Testis (tissue), 3 donors: Measurements from ENCODE around the gene ZNF516. TPM values are rescaled to one million over a fixed set of nuclear protein-coding genes. Genes with fewer than 3 reads are reported as not detected.
A peak's percentile ranks its signal among the peaks of the same experiment; 100 is the strongest.

Source experiments
- DNase-seq: peaks from one replicate; pipeline ENCODE4 v3.0.0-alpha.2; 2019
- H3K27ac ChIP-seq, 2 donors: fragments of 200-600 bp; sonication (generic); one replicate each; pipeline ENCODE4 v1.5.1; 2019
- H3K27me3 ChIP-seq: fragments of 200-600 bp; sonication (generic); one replicate; pipeline ENCODE4 v1.5.1; 2019
- H3K36me3 ChIP-seq: fragments of 200-600 bp; sonication (generic); one replicate; pipeline ENCODE4 v1.5.1; 2017; ENCODE audit warnings: low read depth; ENCODE audit errors: missing control alignments
- H3K4me1 ChIP-seq: fragments of 200-600 bp; sonication (generic); one replicate; pipeline ENCODE4 v1.5.1; 2019
- H3K4me3 ChIP-seq, 2 donors: fragments of 200-600 bp; sonication (generic); one replicate each; pipeline ENCODE4 v1.5.1; 2017 to 2019
- H3K9me3 ChIP-seq: fragments of 200-600 bp; sonication (generic); one replicate; pipeline ENCODE4 v1.5.1; 2017
- POLR2A ChIP-seq: fragments of 450-650 bp; IDR thresholded peaks from one replicate; pipeline ENCODE4 v1.6.1; 2017; ENCODE audit warnings: antibody characterized with exemption, mild to moderate bottlenecking, moderate library complexity
- WGBS, 2 donors: methylation state at CpG; one replicate each; pipeline ENCODE4 v1.1.5; 2018; 5-methylcytosine and 5-hydroxymethylcytosine counted together
- intact Hi-C: fragments of 100-400 bp; cut with DNase I; formaldehyde crosslinking; loops from one replicate; pipeline ENCODE4 v1.15.1; 2023; ENCODE audit warnings: low total_unique reads
- polyA plus RNA-seq: library from polyadenylated mRNA; stranded (reverse); fragments of 350-450 nt; fragmentation: Illumina TruSeq; extraction: RNeasy Lipid Tissue Mini Kit (QIAGEN cat#74804); gene quantifications from one replicate; pipeline ENCODE4 v1.2.3, GENCODE V29; 2014; ENCODE audit warnings: low read depth, low replicate concordance; ENCODE audit not compliant: insufficient read depth
- total RNA-seq, 2 donors: library from RNA; depleted of rRNA; stranded (reverse); fragments of >200 nt; gene quantifications; one replicate each; pipeline ENCODE4 v1.2.3, GENCODE V29; 2016
- TF ChIP-seq, protein P1 (sequence below), 3 experiments: fragments of 450-650 bp in 2 of 3; fragments of 200-600 bp in 1 of 3; sonication (generic) in 1 of 3; IDR thresholded peaks; one replicate each; pipeline ENCODE4 v1.5.1; 2016 to 2019; ENCODE audit warnings: antibody characterized with exemption in 3 of 3, mild to moderate bottlenecking in 2 of 3, moderate library complexity in 1 of 3

The ZNF516 gene
- total and polyA plus RNA-seq, 3 donors from 2014 or later: 79.0 to 212 (median 189) TPM

- TF ChIP-seq, protein P1, sequence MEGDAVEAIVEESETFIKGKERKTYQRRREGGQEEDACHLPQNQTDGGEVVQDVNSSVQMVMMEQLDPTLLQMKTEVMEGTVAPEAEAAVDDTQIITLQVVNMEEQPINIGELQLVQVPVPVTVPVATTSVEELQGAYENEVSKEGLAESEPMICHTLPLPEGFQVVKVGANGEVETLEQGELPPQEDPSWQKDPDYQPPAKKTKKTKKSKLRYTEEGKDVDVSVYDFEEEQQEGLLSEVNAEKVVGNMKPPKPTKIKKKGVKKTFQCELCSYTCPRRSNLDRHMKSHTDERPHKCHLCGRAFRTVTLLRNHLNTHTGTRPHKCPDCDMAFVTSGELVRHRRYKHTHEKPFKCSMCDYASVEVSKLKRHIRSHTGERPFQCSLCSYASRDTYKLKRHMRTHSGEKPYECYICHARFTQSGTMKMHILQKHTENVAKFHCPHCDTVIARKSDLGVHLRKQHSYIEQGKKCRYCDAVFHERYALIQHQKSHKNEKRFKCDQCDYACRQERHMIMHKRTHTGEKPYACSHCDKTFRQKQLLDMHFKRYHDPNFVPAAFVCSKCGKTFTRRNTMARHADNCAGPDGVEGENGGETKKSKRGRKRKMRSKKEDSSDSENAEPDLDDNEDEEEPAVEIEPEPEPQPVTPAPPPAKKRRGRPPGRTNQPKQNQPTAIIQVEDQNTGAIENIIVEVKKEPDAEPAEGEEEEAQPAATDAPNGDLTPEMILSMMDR (IDR thresholded peaks at IDR 0.05): no peak
- TF ChIP-seq POLR2A: no peak
- Histone ChIP-seq H3K9me3 (no peaks in the 10 kb centered on the region), H3K4me1 (peaks cover 53% of the 10 kb centered on the region), H3K36me3 (no peaks in the 10 kb centered on the region), H3K4me3 (no peak overlapping the region), H3K27ac (peak overlapping the region in 1 of 2 donors; percentile 29), H3K27me3 (no peaks in the 10 kb centered on the region)
- DNase-seq: no peak
- whole genome bisulfite sequencing, 2 donors: 94% methylated on average over 27 of the region's 27 CpGs
- intact Hi-C loops: no loop called here
Measured at GRCh38 chr18:76461692-76462325, 33.2 kb downstream of the ZNF516 start.

- Histone ChIP-seq H3K27ac (peak overlapping the region in 1 of 2 donors; percentile 26), H3K9me3 (no peaks in the 10 kb centered on the region), H3K27me3 (no peaks in the 10 kb centered on the region), H3K4me3 (no peak overlapping the region), H3K4me1 (peaks cover 53% of the 10 kb centered on the region), H3K36me3 (no peaks in the 10 kb centered on the region)
- no peak for DNase-seq
- 88 to 91% methylated on average over 8 of the region's 8 CpGs for WGBS, 2 donors
- TF ChIP-seq, protein P1 (IDR thresholded peaks at IDR 0.05): no peak
- no peak for TF ChIP-seq POLR2A
- intact Hi-C loops: no loop called here
Measured at GRCh38 chr18:76461148-76461547, 33.9 kb downstream of the ZNF516 start.

- H3K4me3 ChIP-seq: no peak overlapping the region
- H3K27me3 ChIP-seq: no peaks in the 10 kb centered on the region
- TF ChIP-seq POLR2A: no peak
- TF ChIP-seq, protein P1 (IDR thresholded peaks at IDR 0.05): no peak
- no peaks in the 10 kb centered on the region for H3K36me3 ChIP-seq
- no peaks in the 10 kb centered on the region for H3K9me3 ChIP-seq
- DNase-seq: peak; percentile 14
- intact Hi-C loops: no loop called here
- H3K27ac ChIP-seq: peak overlapping the region; percentile 26 to 47
- peaks cover 57% of the 10 kb centered on the region for H3K4me1 ChIP-seq
- WGBS, 2 donors: 54 to 77% methylated on average over 9 of the region's 9 CpGs
Measured at GRCh38 chr18:76460482-76460881, 34.6 kb downstream of the ZNF516 start.

GRCh38 chr18:76459687-76460350 is 35.2 kb downstream of the ZNF516 start:
- no peak overlapping the region for H3K4me3 ChIP-seq

More at GRCh38 chr18:76459687-76460350, 35.2 kb downstream of the ZNF516 start:
- TF ChIP-seq, protein P1 (IDR thresholded peaks at IDR 0.05): no peak
- no peak for TF ChIP-seq POLR2A
- Histone ChIP-seq H3K36me3 (no peaks in the 10 kb centered on the region), H3K27ac (peak overlapping the region; percentile 26 to 57), H3K27me3 (no peaks in the 10 kb centered on the region), H3K4me1 (peaks cover 58% of the 10 kb centered on the region), H3K9me3 (no peaks in the 10 kb centered on the region)
- peak; percentile 76 for DNase-seq
- intact Hi-C loops: no loop called here
- 45 to 62% methylated on average over 26 of the region's 26 CpGs for WGBS, 2 donors
